HepG2 (cell line): Measurements from ENCODE around the gene PRPSAP2. TPM values are rescaled to one million over a fixed set of nuclear protein-coding genes. Genes with fewer than 3 reads are reported as not detected.

Source experiments
- ATAC-seq: fragments of 200-7000 bp; cut with Tn5 transposase; 3 replicates; pipeline ENCODE4 v1.9.1; 2020; ENCODE audit warnings: mild to moderate bottlenecking, moderate library complexity
- BruUV-seq: library from RNA; stranded (reverse); fragments of 400-500 nt; replicated peaks from 2 replicates; lab custom pipeline; 2021; lab: Mats Ljungman, UMichigan
- CTCF ChIA-PET: fragments of 300-600 bp; formaldehyde crosslinking; extraction: SDS; loops from one replicate; lab custom pipeline; 2021; ENCODE audit warnings: low total read pairs, inconsistent platforms, low intra/inter-chr PET ratio; lab: Yijun Ruan, JAX
- POLR2A ChIA-PET: fragments of 350-600 bp; sonication (Branson Sonifier 250); formaldehyde crosslinking; loops from one replicate; lab custom pipeline; 2020; ENCODE audit warnings: antibody characterized with exemption, inconsistent platforms; lab: Yijun Ruan, JAX
- DNase-seq: peaks from one replicate; pipeline ENCODE4 v3.0.0-alpha.2; 2015; ENCODE audit warnings: low spot score
- FAIRE-seq: peaks from 3 replicates; lab custom pipeline; 2011; peaks lifted over from hg19 to GRCh38; lab: Jason Lieb, UNC
- H2AFZ ChIP-seq: one replicate; pipeline ENCODE4 v1.6.1; 2011; ENCODE audit warnings: low read length, inconsistent platforms
- H3K27ac ChIP-seq: fragments of 300-600 bp; 3 replicates; pipeline ENCODE4 v1.8.0; 2011; ENCODE audit warnings: mixed run types, mild to moderate bottlenecking, mixed read lengths, low read length, inconsistent platforms; ENCODE audit not compliant: insufficient read depth; ENCODE audit errors: extremely low read length
- H3K27me3 ChIP-seq, 2 experiments: fragments of 200-600 bp in 1 of 2; 2 replicates in 1 of 2; 3 replicates in 1 of 2; pipeline versions ENCODE4 v1.6.0 to v1.8.0; 2011; ENCODE audit warnings: low read length in 2 of 2, mild to moderate bottlenecking in 2 of 2, moderate library complexity in 2 of 2, inconsistent platforms in 1 of 2; ENCODE audit not compliant: insufficient read depth in 2 of 2, control insufficient read depth in 1 of 2
- H3K36me3 ChIP-seq, 2 experiments: fragments of 200-600 bp in 1 of 2; replicated peaks in 1 of 2; 2 replicates in 1 of 2; 3 replicates in 1 of 2; pipeline versions ENCODE4 v1.5.1 to v1.8.0; 2011; ENCODE audit warnings: low read length in 2 of 2, inconsistent platforms in 1 of 2; ENCODE audit not compliant: insufficient read depth in 2 of 2, control insufficient read depth in 1 of 2
- H3K4me1 ChIP-seq: 2 replicates; pipeline ENCODE4 v1.5.1; 2012; ENCODE audit warnings: low read length, inconsistent platforms; ENCODE audit not compliant: insufficient read depth
- H3K4me2 ChIP-seq: 2 replicates; pipeline ENCODE4 v1.6.0; 2011; ENCODE audit warnings: low read depth, low read length, inconsistent platforms
- H3K4me3 ChIP-seq, 3 experiments: fragments of 200-600 bp in 1 of 3; sonication (generic), shearing (Covaris generic) in 1 of 3; replicated peaks in 1 of 3; 2 replicates each; pipeline ENCODE4 v1.5.1; 2011 to 2016; ENCODE audit warnings: low read length in 3 of 3, inconsistent platforms in 2 of 3, low read depth in 2 of 3, mild to moderate bottlenecking in 2 of 3, control low read depth in 1 of 3, mixed read lengths in 1 of 3; ENCODE audit not compliant: insufficient read depth in 1 of 3
- H3K79me2 ChIP-seq: one replicate; pipeline ENCODE4 v1.6.1; 2011; ENCODE audit warnings: low read length, inconsistent platforms; ENCODE audit not compliant: insufficient read depth
- H3K9ac ChIP-seq: 2 replicates; pipeline ENCODE4 v1.6.0; 2011; ENCODE audit warnings: mild to moderate bottlenecking, low read depth, low read length, inconsistent platforms; ENCODE audit not compliant: insufficient read depth
- H3K9me3 ChIP-seq: 2 replicates; pipeline ENCODE4 v1.5.1; 2012; ENCODE audit warnings: mild to moderate bottlenecking, low read length
- H4K20me1 ChIP-seq: 2 replicates; pipeline ENCODE4 v1.6.0; 2011; ENCODE audit warnings: inconsistent platforms, mild to moderate bottlenecking, low read length, moderate library complexity; ENCODE audit not compliant: insufficient read depth
- CBX1 ChIP-seq: IDR thresholded peaks from one replicate; pipeline ENCODE4 v1.6.1; 2016; ENCODE audit warnings: antibody characterized with exemption, low read depth
- CBX5 ChIP-seq: sonication (generic); formaldehyde crosslinking; IDR thresholded peaks from 2 replicates; pipeline ENCODE4 v1.4.0; 2020; ENCODE audit warnings: missing genetic modification reagents, borderline replicate concordance
- HNRNPLL ChIP-seq: fragments of 200-400 bp; formaldehyde crosslinking; IDR thresholded peaks from 2 replicates; pipeline ENCODE4 v1.6.1; 2017; ENCODE audit warnings: mild to moderate bottlenecking, low read depth, low read length; ENCODE audit not compliant: poor library complexity, severe bottlenecking
- KIAA2018 ChIP-seq: sonication (generic); formaldehyde crosslinking; IDR thresholded peaks from 2 replicates; pipeline ENCODE4 v1.5.0; 2020; ENCODE audit warnings: mild to moderate bottlenecking, missing genetic modification reagents, borderline replicate concordance
- KLF15 ChIP-seq: sonication (generic); formaldehyde crosslinking; IDR thresholded peaks from 2 replicates; pipeline ENCODE4 v1.8.1; 2023; ENCODE audit warnings: borderline replicate concordance, mild to moderate bottlenecking, inconsistent platforms, missing genetic modification reagents, mixed read lengths
- RAD51 ChIP-seq: fragments of 450-650 bp; IDR thresholded peaks from 2 replicates; pipeline ENCODE4 v1.6.1; 2016; ENCODE audit warnings: borderline replicate concordance
- TP53 ChIP-seq: sonication (generic); formaldehyde crosslinking; conservative IDR thresholded peaks from 2 replicates; pipeline ENCODE4 v1.4.0; 2020; ENCODE audit warnings: missing genetic modification reagents
- ZNF205 ChIP-seq: IDR thresholded peaks from 2 replicates; pipeline ENCODE4 v1.6.1; 2018; ENCODE audit warnings: missing biosample characterization, missing genetic modification reagents
- ZNF343 ChIP-seq: sonication (generic); formaldehyde crosslinking; IDR thresholded peaks from 2 replicates; pipeline ENCODE4 v1.4.0; 2020; ENCODE audit warnings: mild to moderate bottlenecking, missing genetic modification reagents
- ZNF597 ChIP-seq: sonication (generic); formaldehyde crosslinking; IDR thresholded peaks from 2 replicates; pipeline ENCODE4 v1.5.0; 2020; ENCODE audit warnings: missing genetic modification reagents
- ZNF704 ChIP-seq: sonication (generic); formaldehyde crosslinking; IDR thresholded peaks from 2 replicates; pipeline ENCODE4 v1.8.1; 2023; ENCODE audit warnings: mild to moderate bottlenecking, inconsistent platforms, moderate library complexity, missing genetic modification reagents, borderline replicate concordance
- WGBS: methylation state at CpG from one replicate; pipeline ENCODE4 v1.1.6; 2017; ENCODE audit warnings: low lambda C conversion rate; 5-methylcytosine and 5-hydroxymethylcytosine counted together
- in situ Hi-C: cut with HindIII; loops from 2 replicates; pipeline ENCODE4 v1.10.0; 2017; ENCODE audit warnings: low pct_unique_long_range_greater_than_20kb; ENCODE audit not compliant: extremely low pct_ligation_motif_present
- intact Hi-C: fragments of 100-400 bp; cut with micrococcal nuclease; formaldehyde crosslinking; loops from one replicate; pipeline ENCODE4 v1.10.0; 2022; ENCODE audit not compliant: unreplicated experiment
- polyA plus RNA-seq, 8 experiments: library from polyadenylated mRNA; depleted of rRNA in 3 of 8; stranded (reverse) in 7 of 8; unstranded in 1 of 8; fragments of >200 nt; fragmentation: Illumina TruSeq in 4 of 8; extraction: Trizol in 4 of 8; gene quantifications; 2 replicates each; pipeline versions ENCODE4 v1.2.1 to v1.2.3, GENCODE V29; 2011 to 2016; ENCODE audit warnings: low read depth in 4 of 8, missing spikeins in 1 of 8, mixed read lengths in 1 of 8; ENCODE audit not compliant: insufficient read depth in 1 of 8
- total RNA-seq, 5 experiments: library from RNA; depleted of rRNA; stranded (reverse); fragments of >200 nt; fragmentation: Illumina TruSeq; extraction: Trizol; gene quantifications; 2 replicates each; pipeline ENCODE4 v1.2.3, GENCODE V29; 2016; ENCODE audit warnings: low read depth in 1 of 5

PRPSAP2 gene
- total and polyA plus RNA-seq, 2 of the 13 experiments (the other 11 are each of a cell fraction or from before 2014, with no cell fraction given) = 34.0 to 58.9 TPM

GRCh38 chr17:18854956-18855355 is 3.0 kb upstream of the PRPSAP2 start:
- Histone ChIP-seq H2AFZ (no peak overlapping the region), H3K4me1 (peaks cover 44% of the 10 kb centered on the region), H3K27me3 (no peaks in the 10 kb centered on the region; a peak in 1 of 5 replicates), H3K36me3 (no peaks in the 10 kb centered on the region), H3K9me3 (no peaks in the 10 kb centered on the region), H3K9ac (no peak overlapping the region), H3K27ac (no peak overlapping the region), H3K79me2 (peaks cover 13% of the 10 kb centered on the region), H3K4me2 (peak overlapping the region; percentile 93; the same call in 1 of the 2 replicates), H4K20me1 (no peaks in the 10 kb centered on the region), H3K4me3 (no peak overlapping the region)
- intact Hi-C loops (no loop called here), in situ Hi-C loops (no loop called here)
- BruUV-seq = no TSS peak
- ChIA-PET CTCF (no interaction called here), POLR2A (interaction anchor here (1.0 kb wide), 1 partner anchor 12 kb away, joined by 4 read pairs; no protein-coding TSS in a partner anchor)
- DNase-seq = no peak
- no peak for TF ChIP-seq TP53 (CRISPR knock-in tag)
- TF ChIP-seq ZNF704 (CRISPR knock-in tag) = no peak
- no peak for TF ChIP-seq HNRNPLL
- no peak for TF ChIP-seq ZNF343 (CRISPR knock-in tag)
- TF ChIP-seq RAD51 = no peak
- TF ChIP-seq CBX5 (CRISPR knock-in tag) = no peak
- TF ChIP-seq CBX1 = no peak
- TF ChIP-seq ZNF597 (CRISPR knock-in tag) = no peak
- no peak for TF ChIP-seq ZNF205 (CRISPR knock-in tag)
- TF ChIP-seq KIAA2018 = no peak
- no peak for TF ChIP-seq KLF15
- WGBS = 81% methylated on average over 7 of the region's 7 CpGs
- no peak for FAIRE-seq
- ATAC-seq = no peak
